Right atrium auricular region (tissue), 2 donors: ENCODE data around the gene XRCC1. TPM values are rescaled to one million over a fixed set of nuclear protein-coding genes. Genes with fewer than 3 reads are reported as not detected.

Source experiments
- DNase-seq: peaks from one replicate; pipeline ENCODE4 v3.0.0-alpha.2; 2019; ENCODE audit warnings: low spot score
- H3K27ac ChIP-seq, 2 donors: fragments of 200-600 bp; sonication (generic); 1 replicate in 1 of 2; 2 replicates in 1 of 2; pipeline ENCODE4 v1.5.1; 2016 to 2019
- H3K27me3 ChIP-seq, 2 donors: fragments of 200-600 bp; sonication (generic); one replicate each; pipeline versions ENCODE4 v1.5.1 to v1.6.0; 2017 to 2019
- H3K36me3 ChIP-seq: fragments of 200-600 bp; sonication (generic); one replicate; pipeline ENCODE4 v1.5.1; 2016
- H3K4me1 ChIP-seq, 2 donors: fragments of 200-600 bp; sonication (generic); one replicate each; pipeline versions ENCODE4 v1.5.1 to v1.6.0; 2017 to 2019
- H3K4me3 ChIP-seq, 2 donors: fragments of 200-600 bp; sonication (generic); 1 replicate in 1 of 2; 2 replicates in 1 of 2; pipeline ENCODE4 v1.5.1; 2017 to 2019; ENCODE audit warnings: mild to moderate bottlenecking in 1 of 2, moderate library complexity in 1 of 2
- H3K9me3 ChIP-seq, 2 donors: fragments of 200-600 bp; sonication (generic); one replicate each; pipeline ENCODE4 v1.5.1; 2019
- total RNA-seq, 2 donors: library from RNA; depleted of rRNA; stranded (reverse); fragments of >200 nt; gene quantifications; one replicate each; pipeline ENCODE4 v1.1.0, GENCODE V29; 2016
- TF ChIP-seq, protein P1 (sequence below), 2 donors: fragments of 200-600 bp; sonication (generic); IDR thresholded peaks; one replicate each; pipeline ENCODE4 v1.5.1; 2019; ENCODE audit warnings: antibody characterized with exemption in 2 of 2

XRCC1 gene
- total RNA-seq, 2 donors from 2014 or later: 14.3 to 14.9 TPM

DNA sequence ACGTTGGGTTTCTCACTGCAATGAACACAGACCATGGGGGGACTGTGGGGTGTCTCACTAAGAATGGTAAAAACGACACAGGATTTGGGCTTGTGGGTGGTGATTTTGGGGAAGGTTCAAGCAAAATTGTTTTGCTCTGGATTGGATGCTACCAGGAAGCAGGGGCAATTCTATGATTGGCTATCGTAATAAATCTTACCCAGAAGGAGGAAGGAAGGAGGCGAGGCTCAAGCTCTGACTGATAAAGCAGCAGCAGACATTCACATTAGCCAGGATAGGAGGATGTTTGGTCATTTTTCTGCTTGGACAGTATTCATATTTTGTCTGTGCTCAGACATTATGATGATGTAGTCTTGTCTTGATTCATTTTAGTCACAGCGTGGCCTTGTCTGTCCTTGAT is 22.5 kb upstream of the XRCC1 start:
- H3K36me3 ChIP-seq: peaks cover 21% of the 10 kb centered on the region
- H3K27ac ChIP-seq: no peak overlapping the region
- H3K4me3 ChIP-seq: no peak overlapping the region
- TF ChIP-seq, protein P1, sequence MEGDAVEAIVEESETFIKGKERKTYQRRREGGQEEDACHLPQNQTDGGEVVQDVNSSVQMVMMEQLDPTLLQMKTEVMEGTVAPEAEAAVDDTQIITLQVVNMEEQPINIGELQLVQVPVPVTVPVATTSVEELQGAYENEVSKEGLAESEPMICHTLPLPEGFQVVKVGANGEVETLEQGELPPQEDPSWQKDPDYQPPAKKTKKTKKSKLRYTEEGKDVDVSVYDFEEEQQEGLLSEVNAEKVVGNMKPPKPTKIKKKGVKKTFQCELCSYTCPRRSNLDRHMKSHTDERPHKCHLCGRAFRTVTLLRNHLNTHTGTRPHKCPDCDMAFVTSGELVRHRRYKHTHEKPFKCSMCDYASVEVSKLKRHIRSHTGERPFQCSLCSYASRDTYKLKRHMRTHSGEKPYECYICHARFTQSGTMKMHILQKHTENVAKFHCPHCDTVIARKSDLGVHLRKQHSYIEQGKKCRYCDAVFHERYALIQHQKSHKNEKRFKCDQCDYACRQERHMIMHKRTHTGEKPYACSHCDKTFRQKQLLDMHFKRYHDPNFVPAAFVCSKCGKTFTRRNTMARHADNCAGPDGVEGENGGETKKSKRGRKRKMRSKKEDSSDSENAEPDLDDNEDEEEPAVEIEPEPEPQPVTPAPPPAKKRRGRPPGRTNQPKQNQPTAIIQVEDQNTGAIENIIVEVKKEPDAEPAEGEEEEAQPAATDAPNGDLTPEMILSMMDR (IDR thresholded peaks at IDR 0.05): no peak
- no peaks in the 10 kb centered on the region for H3K27me3 ChIP-seq
- no peak for DNase-seq
- H3K4me1 ChIP-seq: peaks cover 0 to 44% of the 10 kb centered on the region in 2 donors
- H3K9me3 ChIP-seq: no peaks in the 10 kb centered on the region

DNA sequence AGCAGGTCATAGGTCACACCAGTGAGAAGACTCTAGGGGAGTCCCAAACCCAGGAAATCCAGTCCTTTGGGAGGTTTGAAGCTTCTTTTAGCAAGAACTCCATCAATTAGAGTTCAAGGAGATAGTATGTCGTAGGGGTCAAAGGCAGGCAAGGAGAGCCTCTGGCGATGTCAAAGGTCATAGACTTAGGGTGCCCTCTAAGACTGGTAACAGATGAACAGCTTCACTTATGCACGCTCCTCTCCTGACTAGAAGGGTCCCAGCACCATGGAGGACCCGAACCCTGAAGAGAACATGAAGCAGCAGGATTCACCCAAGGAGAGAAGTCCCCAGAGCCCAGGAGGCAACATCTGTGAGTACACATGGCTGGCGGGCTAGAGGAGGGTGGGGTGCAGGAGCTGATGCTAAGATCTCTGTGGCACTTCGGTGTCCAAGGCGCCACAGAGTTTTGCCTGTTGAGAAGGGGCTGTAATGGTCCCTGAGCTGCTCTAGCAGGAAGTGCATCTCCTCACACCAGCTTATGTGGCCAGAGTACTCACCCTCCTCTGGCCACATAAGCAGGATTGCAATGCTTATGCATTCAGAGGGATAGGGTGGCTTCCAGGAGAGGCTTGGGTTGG is 21.6 kb upstream of the XRCC1 start:
- H3K9me3 ChIP-seq: no peaks in the 10 kb centered on the region
- no peak for DNase-seq
- peak overlapping the region; percentile 96 for H3K27ac ChIP-seq
- peaks cover 30% of the 10 kb centered on the region for H3K36me3 ChIP-seq
- H3K4me3 ChIP-seq: peak overlapping the region; percentile 52 to 67
- TF ChIP-seq, protein P1 (IDR thresholded peaks at IDR 0.05): no peak
- peaks cover 0 to 44% of the 10 kb centered on the region in 2 donors for H3K4me1 ChIP-seq
- H3K27me3 ChIP-seq: no peaks in the 10 kb centered on the region

DNA sequence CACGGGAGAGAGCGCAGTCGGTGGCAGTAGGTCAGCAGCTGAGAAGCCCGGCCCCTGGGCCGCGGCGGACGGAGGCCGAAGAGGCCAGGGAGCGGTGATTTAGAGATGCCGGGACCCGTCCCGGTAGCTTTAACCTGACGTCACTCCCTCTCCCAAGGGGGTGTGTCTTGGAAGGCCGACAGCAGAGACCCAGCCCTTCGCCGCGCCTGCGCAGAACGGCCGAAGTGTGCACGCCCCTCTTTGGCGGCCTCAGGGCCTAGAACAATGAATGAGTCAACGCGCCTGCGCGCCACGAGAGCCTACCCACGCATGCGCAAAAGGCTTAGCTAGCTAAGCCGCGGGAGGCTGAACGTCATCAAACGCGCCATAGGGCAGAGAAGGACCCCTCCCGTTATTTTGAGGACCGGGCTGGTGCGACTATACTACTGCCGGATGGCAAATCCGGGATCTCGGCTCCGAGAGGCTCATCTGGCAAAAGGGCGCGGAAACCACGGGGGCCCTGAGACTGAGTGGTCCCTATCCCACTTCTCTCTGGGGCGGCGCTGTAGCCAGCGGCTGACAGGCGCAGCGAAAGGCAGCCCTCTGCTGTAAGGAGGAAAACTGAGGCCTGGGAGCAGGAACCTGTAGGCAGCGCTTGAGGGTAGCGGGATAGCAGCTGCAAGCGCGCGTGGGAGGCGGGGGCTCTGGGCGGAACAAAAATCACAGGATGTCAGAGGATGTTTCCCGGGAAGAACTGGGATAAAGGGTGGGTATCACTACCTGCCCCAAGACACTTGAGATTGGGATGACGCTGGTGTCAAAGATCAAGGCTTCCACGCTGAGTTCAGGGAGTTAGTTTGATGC is 20.9 kb upstream of the XRCC1 start, which contains the start of the genes IRGQ and ZNF576:
TSS of gene IRGQ (minus strand) at position 136 of the 843 bp plus-strand sequence. CDS start 796 bp downstream, outside the sequence.
TSS of gene ZNF576 (plus strand) at position 597 of the 843 bp plus-strand sequence. CDS start 514 bp downstream, outside the sequence.
- TF ChIP-seq, protein P1 (IDR thresholded peaks at IDR 0.05): no peak
- Histone ChIP-seq H3K4me1 (peaks cover 0 to 41% of the 10 kb centered on the region in 2 donors), H3K4me3 (peak within 1 kb of the TSS; percentile 67 to 69), H3K27ac (peak within 1 kb of the TSS; percentile 96), H3K36me3 (peaks cover 38% of the 10 kb centered on the region), H3K9me3 (no peaks in the 10 kb centered on the region), H3K27me3 (no peaks in the 10 kb centered on the region)
- DNase-seq: peak; percentile 100

DNA sequence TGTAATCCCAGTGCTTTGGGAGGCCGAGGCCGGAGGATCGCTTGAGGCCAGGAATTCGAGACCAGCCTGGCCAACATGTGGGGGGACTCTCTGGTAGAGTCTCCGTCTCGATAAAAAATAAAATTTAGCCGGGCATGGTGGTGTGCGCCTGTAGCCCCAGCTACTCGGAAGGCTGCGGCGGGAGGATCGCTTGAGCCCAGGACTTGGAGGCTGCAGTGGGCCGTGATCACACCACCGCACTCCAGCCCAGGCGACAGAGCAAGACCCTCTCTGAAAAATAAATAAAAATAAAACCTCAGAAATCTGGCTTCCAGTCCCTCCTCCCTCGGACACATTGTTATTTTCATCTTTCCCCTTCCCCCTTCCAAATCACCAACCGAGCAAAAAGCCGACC is 20.3 kb upstream of the XRCC1 start:
- H3K9me3 ChIP-seq: no peaks in the 10 kb centered on the region
- TF ChIP-seq, protein P1 (IDR thresholded peaks at IDR 0.05): no peak
- peaks cover 40% of the 10 kb centered on the region for H3K36me3 ChIP-seq
- DNase-seq: no peak
- no peaks in the 10 kb centered on the region for H3K27me3 ChIP-seq
- H3K4me1 ChIP-seq: peaks cover 0 to 41% of the 10 kb centered on the region in 2 donors
- peak overlapping the region; percentile 67 to 69 for H3K4me3 ChIP-seq
- H3K27ac ChIP-seq: peak overlapping the region; percentile 96

DNA sequence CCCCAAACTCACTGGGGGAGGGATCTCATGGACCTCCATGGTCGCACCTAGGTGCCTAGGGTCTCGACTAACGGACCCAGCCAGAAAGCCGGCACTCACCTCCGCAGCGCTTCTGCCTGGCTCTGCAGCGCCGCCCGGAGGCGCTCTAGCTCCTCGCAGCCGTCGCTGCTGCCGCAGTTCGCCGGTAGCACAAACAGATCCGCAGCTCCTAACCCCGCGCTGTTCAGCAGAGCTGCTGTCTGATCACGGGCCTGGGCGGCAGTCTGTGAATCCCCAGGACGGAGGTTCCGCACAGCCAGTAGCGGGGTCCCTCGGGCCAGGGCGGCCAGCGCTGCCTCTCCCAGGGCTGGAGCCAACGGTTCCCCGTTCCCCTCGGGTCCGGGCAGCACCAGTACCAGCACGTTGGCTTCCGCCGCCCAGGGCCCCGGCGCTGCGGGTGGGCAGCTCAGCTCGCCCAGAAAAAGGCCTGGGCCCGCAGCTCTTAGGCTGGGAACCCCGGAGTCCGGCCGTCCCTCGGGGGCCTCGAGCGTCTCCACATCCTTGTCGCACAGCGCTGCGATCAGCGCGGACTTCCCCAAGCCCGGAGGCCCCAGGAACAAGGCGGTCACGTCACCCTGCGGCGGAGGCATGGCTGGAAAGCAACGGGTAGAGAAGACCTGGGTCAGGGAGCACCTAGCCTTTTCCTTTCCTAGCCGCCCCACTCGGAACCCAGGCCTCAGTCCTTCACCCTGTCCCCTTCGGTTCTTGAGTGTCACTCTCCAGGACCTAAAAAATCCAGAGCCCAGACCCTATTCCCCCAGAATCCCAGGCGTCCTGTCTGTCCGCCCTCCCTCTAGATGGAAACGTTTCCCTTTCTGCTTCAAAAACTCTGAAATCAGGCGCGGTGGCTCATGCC is 19.6 kb upstream of the XRCC1 start:
- Histone ChIP-seq H3K36me3 (peaks cover 40% of the 10 kb centered on the region), H3K4me1 (peaks cover 0 to 41% of the 10 kb centered on the region in 2 donors), H3K4me3 (peak overlapping the region; percentile 67 to 69), H3K27ac (peak overlapping the region; percentile 96), H3K9me3 (no peaks in the 10 kb centered on the region), H3K27me3 (no peaks in the 10 kb centered on the region)
- DNase-seq: peak; percentile 71
- TF ChIP-seq, protein P1 (IDR thresholded peaks at IDR 0.05): peak in 1 of 2 donors; percentile 69
